Anterior cingulate cortex (tissue), 58 donors: ENCODE measurements around the gene CA5A.
A peak's percentile ranks its signal among the peaks of the same experiment; 100 is the strongest.
"Not testable (repeated sequence)": the region's sequence is repeated elsewhere in the genome, so short reads cannot be mapped to it uniquely, and the experiment has no call there.

Experiments
- DNase-seq, 58 donors: peaks; one replicate each; lab custom pipeline; 2025; lab: John Stamatoyannopoulos, UW

CA5A gene

DNA sequence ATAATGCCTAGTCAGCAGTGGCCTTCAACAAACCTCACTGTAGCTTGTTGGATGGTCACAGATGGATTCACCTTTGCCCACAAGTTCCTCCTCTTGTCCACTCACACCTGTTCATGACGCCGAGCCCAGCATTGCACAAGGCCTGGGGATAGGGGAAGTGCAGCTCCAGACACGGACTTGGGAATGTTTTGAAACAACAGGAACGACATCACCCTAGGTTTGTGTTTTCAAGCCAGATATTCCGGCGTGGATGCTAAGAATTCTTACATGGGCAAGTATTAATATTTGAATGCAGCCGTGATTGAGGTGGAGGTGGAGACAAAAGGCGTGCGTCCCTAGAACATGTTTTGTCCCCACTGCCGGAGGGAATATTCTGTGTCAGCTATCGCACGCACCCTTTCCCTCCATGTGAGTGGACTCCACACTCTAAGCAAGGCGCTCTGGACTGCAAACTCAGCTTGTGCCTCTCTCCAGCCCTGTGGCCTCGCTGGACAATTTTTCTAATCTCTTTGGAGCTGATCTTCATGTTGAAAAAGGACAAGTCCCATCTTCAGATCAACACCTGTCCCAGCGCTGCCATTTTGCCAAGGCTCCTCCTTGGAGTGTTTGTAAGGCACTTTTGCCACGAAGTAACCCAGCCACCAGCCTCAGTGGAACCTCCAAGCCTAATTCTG, 12.9 kb upstream of the CA5A start:
- no peak for DNase-seq

DNA sequence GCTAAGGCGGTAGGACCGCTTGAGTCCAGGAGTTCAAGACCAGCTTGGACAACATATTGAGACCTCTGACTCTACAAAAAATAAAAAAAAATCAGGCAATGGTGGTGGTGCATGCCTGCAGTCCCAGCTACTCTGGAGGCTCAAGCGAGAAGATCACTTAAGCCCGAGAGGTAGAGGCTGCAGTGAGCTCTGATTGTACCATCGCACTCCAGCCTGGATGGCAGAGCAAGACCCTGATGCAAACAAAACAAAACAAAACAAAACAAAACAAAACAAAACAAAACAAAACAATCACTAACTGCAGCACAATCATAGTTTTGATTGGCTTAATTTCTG, 12.4 kb upstream of the CA5A start:
- no peak for DNase-seq

GRCh38 chr16:87948119-87948545, 11.8 kb upstream of the CA5A start:
- DNase-seq = peak in 3 of 58 donors; percentile 12 to 35 (median 17)

GRCh38 chr16:87947356-87948118, 11.2 kb upstream of the CA5A start:
- no peak for DNase-seq

DNA sequence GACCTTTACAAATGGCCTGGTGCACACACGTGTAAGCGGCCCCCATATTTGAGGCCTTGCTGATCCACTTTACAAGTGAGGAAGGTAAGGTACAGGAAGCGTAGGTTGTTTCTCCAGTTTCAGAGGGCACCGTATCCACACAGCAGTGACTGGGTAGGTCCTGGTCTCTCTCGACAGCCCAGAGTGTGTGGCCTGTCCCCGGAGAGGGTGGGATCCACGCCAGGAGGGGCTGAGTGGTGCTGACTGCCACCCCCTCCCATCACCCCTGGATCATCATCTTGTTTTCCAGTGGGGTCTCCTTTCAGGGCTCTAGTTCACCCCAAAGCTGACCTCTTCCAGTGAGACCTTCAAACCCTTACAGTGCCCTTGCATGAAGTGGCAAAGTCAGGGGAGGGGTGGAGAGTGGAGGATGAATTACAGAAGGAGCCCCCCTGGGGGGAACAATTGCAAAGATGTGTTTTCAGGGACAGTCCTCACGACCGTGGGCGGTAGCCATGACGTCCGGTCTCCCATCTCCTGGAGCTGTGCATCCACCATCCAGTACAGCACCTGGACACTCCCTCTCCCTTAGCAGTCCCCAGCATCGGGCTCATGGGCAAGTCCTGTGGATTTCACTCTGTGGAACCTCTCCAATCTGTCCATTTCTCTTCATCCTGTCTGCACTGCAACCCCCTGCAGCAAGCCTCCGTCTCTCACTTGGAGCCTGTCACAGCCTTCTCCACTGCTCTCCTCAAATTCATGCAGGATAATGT, 10.4 kb upstream of the CA5A start:
- no peak for DNase-seq

GRCh38 chr16:87945351-87946042, 9.2 kb upstream of the CA5A start:
- DNase-seq = peak in 56 of 58 donors; percentile 28 to 89 (median 74)

DNA sequence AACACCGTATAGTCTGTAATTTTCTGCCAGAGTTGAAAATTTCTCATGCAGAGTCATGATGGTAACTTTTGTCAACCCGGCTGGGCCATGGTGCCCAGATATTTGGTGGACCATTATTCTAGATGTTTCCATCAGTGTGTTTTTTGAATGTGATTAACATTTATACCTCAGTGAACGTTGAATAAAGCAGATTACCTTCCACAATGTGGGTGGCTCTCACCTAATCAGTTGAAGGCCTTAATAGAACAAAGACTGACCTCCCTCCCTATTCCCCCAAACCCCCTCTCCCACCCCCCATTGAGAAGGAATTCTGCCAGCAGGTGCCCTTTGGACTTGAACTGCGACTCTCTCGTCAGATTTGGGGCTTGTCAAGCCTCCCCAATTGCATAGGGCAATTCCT, 6.4 kb upstream of the CA5A start:
- DNase-seq = no peak

DNA sequence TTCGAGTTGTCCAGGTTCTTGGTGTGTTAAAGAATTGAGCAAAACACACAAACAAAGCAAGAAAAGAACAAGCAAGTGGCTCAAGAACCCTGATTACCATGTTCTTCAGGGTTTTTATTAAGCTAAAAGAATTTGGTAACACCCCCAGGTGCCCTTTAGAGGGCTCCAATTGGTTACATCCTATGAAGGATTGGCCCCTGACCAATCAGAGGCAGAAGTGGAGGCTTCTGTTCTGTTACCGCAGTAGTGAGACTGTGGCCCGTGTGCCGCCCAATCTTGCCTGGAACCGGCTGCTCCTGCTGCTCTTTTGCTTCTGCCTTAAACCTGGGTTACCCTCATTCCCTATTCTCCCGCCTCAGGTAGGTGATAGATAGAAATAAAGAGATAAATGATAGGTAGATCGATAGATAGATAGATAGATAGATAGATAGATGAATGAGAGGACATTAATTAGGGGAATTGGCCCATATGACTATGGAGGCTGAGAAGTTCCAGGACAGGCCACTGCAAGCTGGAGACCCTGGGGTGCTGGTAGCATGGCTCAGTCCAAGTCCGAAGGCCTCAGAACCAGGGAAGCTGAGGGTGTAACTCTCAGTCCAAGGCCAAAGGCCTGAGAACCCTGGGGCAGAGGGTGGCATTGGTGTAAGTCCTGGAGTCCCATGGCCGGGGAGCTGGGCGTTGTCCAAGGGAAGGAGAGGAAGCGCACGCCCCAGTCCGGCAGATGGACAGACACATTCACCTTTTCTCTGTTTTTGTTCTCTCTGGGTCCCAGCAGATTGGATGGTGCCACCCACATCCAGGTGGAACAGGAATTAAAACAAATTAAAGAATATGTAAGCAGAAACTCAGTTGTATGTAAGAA, 3.5 kb upstream of the CA5A start:
- no peak for DNase-seq

- DNase-seq = no peak
These were observed 2.2 kb upstream of the CA5A start for GRCh38 chr16:87938412-87938949.

DNA sequence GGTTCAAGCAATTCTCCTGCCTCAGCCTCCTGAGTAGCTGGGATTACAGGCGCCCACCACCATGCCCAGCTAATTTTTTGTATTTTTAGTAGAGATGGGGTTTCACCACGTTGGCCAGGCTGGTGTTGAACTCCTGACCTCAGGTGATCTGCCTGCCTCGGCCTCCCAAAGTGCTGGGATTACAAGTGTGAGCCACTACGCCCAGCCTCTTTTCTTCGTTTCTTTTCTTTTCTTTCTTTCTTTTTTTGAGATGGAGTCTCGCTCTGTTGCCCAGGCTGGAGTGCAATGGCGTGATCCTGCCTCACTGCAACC, 858 bp upstream of the CA5A start:
- not testable (repeated sequence) for DNase-seq

DNA sequence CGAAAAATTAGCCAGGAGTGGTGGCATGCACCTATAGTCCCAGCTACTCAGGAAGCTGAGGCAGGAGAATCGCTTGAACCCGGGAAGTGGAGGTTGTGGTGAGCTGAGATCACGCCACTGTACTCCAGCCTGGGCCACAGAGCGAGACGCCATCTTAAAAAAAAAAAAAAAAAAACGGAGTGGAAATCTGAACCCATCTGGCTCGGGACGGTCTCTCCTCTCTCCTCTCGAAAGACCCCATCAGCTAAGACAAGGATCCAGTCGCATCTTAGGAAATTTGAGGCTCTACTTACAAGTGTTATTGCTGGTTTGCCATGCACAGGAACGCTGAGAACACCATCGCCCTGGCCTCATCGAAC, 334 bp downstream of the CA5A start:
- DNase-seq = not testable (repeated sequence)

DNA sequence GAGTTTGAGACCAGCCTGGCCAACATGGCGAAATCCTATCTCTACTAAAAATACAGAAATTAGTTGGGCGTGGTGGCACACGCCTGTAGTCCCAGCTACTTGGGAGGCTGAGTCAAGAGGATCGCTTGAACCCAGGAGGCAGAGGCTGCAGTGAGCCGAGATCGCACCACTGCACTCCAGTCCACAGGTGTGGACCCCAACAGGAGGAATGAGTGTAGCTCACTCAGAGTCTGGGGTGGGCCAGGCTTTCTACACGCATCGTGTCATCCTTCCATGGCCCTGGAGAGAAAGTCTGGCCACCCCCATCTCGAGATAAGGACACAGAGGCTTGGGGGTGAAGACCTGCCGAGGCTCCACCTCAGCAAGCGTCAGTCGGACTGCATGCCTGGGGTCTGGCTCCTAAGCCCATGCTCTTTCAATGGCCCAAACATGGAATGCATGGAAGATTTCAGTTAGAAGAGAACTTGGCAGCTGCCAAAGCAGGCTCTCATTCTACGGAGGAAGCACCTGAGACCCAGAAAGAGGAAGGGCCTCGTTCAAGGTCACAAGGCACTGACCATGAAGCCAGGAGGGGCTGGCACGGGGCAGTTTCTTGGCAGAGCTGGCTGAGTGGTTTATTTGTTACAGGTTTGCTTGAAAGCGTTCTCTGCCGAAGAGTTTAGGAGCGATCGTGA, 1.4 kb downstream of the CA5A start:
- not testable (repeated sequence) for DNase-seq

DNA sequence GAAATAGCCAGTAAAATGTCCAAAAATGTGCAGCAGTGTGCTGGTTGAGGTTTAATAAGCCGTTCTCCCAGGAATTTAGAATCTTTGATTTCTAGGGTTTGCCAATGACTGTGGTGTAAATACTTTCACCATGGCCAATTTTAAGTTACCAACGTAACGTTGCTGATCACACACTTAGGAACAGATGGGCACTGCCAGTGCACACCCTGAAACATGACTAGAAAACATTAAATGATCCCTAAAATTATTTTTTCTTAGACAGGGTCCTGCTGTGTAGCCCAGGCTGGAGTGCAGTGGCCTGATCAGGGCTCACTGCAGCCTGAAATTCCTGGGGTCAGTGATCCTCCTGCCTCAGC, 3.2 kb downstream of the CA5A start:
- no peak for DNase-seq

DNA sequence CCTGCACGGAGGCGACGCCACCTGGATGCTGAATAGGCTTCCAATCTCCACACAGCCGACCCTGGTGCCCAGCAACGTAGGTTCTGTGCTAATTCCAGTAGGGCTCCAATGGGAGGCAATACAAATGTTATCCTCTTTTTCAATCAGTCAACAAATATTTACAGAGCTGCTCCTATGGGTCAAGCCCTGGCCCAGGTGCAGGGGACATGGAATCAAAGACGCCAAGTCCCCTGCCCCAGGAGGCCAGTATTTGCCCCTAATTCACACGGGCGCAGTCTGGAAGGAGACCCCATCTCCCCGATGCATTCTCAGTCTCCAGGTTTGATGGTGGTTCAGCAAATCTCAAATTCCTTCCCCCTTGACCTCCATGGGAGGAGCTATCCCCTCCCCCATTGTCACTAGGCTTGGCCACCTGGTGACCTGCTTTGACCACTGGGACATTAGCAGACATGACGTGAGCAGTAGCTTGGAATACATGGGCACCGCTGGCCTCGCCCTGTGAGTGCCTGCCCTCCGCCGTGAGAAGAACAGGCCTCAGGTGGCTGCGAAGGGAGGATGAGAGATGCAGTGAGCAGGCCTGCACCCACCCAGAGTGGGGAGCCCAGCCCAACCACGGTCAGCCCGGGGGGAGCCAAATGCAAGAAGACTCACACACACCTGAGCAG, 3.7 kb downstream of the CA5A start:
- not testable (repeated sequence) for DNase-seq

DNA sequence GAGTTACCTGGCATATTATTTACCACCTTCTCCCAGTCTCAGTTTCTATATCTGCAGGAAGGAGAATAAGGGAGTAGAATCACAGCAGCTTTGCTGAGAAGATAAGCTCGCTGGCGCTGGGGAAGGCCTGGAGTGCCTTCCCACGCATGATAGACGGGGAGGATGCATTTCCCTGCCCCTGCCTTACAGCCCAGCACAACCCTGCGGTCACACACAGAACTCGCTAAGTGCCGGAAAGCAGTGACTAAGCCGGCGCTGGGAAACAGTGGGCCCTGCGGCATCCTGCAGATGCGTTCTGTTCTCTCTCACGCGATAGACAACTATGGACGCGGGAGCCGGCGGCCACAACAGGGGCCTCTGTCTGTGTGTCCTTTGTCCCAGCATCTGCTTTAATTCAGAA, 4.8 kb downstream of the CA5A start:
- no peak for DNase-seq

- DNase-seq = no peak
These were observed 5.9 kb downstream of the CA5A start for GRCh38 chr16:87930456-87930855.

GRCh38 chr16:87929986-87930385, 6.3 kb downstream of the CA5A start:
- DNase-seq = no peak

- DNase-seq = no peak
These were observed 9.2 kb downstream of the CA5A start for GRCh38 chr16:87927195-87927562.
